ENCODE results near the gene NCOA4.

DNA sequence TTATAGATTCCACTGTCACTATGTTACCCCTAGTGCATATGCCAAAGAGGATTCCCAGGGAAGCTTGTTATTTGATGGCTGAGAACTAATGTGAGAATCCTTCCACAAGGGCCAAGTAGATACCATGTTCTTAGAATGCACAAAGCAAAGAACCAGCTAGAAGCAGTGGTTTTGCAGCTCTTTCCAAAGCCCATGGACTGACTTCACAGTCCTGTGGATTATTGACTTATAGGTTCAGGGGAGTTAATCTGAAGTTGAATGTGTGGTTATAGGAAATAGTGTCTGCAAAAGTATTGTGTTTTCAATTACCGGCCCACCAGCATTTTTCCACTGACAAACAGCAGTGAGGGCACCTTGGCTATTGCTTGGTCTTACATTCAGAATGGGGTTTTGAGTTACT, 29.9 kb downstream of the NCOA4 start:
- TF ChIP-seq, protein P1, sequence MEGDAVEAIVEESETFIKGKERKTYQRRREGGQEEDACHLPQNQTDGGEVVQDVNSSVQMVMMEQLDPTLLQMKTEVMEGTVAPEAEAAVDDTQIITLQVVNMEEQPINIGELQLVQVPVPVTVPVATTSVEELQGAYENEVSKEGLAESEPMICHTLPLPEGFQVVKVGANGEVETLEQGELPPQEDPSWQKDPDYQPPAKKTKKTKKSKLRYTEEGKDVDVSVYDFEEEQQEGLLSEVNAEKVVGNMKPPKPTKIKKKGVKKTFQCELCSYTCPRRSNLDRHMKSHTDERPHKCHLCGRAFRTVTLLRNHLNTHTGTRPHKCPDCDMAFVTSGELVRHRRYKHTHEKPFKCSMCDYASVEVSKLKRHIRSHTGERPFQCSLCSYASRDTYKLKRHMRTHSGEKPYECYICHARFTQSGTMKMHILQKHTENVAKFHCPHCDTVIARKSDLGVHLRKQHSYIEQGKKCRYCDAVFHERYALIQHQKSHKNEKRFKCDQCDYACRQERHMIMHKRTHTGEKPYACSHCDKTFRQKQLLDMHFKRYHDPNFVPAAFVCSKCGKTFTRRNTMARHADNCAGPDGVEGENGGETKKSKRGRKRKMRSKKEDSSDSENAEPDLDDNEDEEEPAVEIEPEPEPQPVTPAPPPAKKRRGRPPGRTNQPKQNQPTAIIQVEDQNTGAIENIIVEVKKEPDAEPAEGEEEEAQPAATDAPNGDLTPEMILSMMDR (IDR thresholded peaks at IDR 0.05): no peak
- TF ChIP-seq POLR2A (IDR thresholded peaks at IDR 0.05): no peak
